Urinary bladder (tissue), 4 donors: ENCODE measurements around the gene ENTPD6. TPM values are rescaled to one million over a fixed set of nuclear protein-coding genes. Genes with fewer than 3 reads are reported as not detected.

ENCODE experiments used
- DNase-seq: peaks from one replicate; pipeline ENCODE4 v3.0.0-alpha.2; 2015; ENCODE audit errors: extremely low spot score
- H3K27ac ChIP-seq: one replicate; pipeline ENCODE4 v1.5.1; 2013; ENCODE audit warnings: low read depth, mild to moderate bottlenecking, moderate library complexity
- H3K36me3 ChIP-seq: one replicate; pipeline ENCODE4 v1.6.1; 2013; ENCODE audit warnings: mild to moderate bottlenecking, moderate library complexity; ENCODE audit not compliant: insufficient read depth
- H3K4me1 ChIP-seq: one replicate; pipeline ENCODE4 v1.6.1; 2013; ENCODE audit warnings: mild to moderate bottlenecking, moderate library complexity; ENCODE audit not compliant: insufficient read depth
- H3K4me3 ChIP-seq: one replicate; pipeline ENCODE4 v1.5.1; 2013; ENCODE audit warnings: low read depth, low read length
- WGBS: extraction: QIAGEN DNeasy Blood & Tissue Kit; methylation state at CpG from one replicate; pipeline ENCODE4 v1.1.7; 2013; 5-methylcytosine and 5-hydroxymethylcytosine counted together
- polyA plus RNA-seq: library from polyadenylated mRNA; stranded (reverse); fragments of 200-250 nt; gene quantifications from one replicate; pipeline ENCODE4 v1.2.3, GENCODE V29; 2013
- total RNA-seq: library from RNA; depleted of rRNA; stranded (reverse); fragments of >200 nt; gene quantifications from one replicate; pipeline ENCODE4 v1.2.3, GENCODE V29; 2014
- donor health status: healthy with polysubstance abuse.
- donor health status: healthy.

The ENTPD6 gene
- total and polyA plus RNA-seq, 2 donors, result 19.2 to 45.4 TPM

DNA sequence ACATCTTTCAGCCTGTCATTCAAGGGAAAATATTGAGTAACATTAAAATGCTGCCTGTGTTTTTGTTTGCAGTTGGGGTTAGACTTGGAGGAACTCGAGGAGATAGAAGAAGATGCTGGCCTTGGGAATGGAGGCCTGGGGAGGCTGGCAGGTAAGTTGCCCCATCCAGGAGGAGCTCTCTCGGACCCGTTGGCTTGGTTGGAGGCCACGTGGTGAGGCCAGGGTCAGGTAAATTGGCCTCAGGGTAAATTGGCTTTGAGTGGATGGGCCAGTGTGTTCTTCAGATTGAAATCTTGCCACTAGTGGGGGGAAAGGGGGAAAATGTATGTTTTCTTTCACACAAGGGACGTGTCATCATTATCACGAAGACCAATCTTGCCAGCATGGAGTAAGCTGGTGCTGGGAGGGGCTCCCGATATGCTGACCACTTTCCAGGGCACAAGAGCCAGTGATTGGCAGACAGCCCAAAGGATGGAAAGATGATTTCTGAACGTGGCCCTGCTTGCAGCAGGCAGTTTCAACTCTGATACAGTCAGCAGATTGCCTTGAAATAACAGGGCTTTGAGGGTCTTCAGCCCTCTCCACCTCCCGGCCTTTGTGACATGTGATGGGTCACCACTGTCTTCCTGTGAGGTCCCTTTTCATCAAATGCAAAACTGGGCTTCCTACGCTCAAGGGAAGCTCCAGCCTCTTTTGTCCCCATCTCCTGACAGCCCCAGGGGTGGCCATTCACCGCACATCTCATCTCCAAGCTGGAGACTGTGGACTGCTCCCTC lies 73.7 kb downstream of the ENTPD6 start:
- no peaks in the 10 kb centered on the region for H3K4me1 ChIP-seq
- H3K4me3 ChIP-seq, result no peak overlapping the region
- no peak for DNase-seq
- 82% methylated on average over 11 of the region's 11 CpGs for WGBS
- H3K36me3 ChIP-seq, result no peaks in the 10 kb centered on the region
- no peak overlapping the region for H3K27ac ChIP-seq

DNA sequence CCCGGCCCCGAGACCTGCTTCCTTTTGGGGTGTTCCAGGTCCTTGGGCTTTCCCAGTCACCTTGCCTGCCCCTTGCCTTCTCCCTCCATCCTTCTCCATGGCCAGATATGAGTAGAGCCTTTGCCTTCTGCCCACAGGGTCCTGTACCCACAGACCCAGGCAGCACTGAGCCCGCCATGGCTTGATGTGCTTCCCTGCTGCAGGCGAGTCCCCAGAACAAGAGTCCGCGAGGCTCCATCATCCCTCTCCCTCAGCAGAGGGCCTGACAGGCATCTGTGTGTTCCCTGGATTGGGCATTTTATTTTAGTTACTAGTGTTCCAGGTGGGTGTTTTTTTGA lies 74.3 kb downstream of the ENTPD6 start:
- Histone ChIP-seq H3K4me3 (no peak overlapping the region), H3K27ac (no peak overlapping the region), H3K36me3 (no peaks in the 10 kb centered on the region), H3K4me1 (no peaks in the 10 kb centered on the region)
- WGBS, result 96% methylated on average over 6 of the region's 6 CpGs
- DNase-seq, result no peak

DNA sequence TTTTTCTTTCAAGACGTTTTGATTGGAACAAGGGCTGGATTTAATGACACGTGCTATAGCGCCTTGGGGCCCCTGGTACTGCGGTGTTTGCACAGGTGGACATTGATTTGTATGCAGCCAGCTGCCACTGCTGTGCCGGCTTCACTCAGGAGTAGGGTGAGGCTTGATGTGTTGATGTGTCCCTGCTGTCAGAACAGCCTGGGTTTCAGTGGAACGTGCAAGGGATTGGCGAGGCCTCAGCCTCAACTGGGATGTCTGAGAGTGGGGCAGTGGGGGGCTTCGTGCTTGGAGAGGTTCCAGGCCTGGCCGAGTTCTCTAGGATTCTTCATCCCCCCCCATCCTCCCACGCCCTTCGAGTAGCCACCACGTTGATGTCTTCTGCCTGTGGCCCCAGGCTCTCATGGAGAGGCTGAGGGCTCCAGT lies 75.3 kb downstream of the ENTPD6 start:
- no peak overlapping the region for H3K27ac ChIP-seq
- no peaks in the 10 kb centered on the region for H3K4me1 ChIP-seq
- DNase-seq, result no peak
- H3K36me3 ChIP-seq, result no peaks in the 10 kb centered on the region
- no peak overlapping the region for H3K4me3 ChIP-seq
- 87% methylated on average over 12 of the region's 12 CpGs for WGBS

DNA sequence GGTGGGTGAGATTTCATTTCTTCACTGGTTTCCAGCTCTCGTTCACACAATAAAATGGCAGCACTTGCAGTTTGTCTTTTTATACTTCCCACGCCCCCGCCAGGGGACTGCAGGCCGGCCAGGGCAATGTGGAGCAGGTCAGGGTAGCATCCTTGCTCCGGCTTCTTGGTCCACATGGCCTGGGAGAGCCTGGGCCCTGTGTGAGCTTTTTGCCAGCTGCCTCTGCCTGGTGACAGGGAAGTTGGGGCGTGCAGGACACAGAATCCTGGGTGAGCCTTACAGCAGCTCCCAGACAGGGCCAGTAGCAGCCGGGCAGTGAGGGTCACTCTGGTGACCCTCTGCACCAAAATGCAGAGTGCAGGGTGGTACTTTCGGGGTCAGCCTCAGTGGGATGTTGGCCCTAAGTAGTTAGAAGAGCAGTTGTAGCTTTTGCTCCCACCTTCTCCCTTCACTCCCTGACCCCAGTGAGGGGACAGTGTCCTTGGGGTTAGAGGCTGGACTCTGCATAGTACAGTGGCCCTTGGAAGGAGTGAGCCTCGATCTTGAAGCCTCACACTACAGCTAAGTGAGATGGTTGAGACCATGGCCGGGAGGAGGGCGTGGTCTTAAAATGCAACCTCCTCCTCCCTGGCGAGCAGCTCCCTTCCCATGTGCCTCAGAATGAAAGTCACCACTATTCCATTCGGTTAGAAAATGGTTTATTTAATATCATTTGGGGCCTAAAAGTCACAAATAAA lies 76.1 kb downstream of the ENTPD6 start:
- Histone ChIP-seq H3K36me3 (no peaks in the 10 kb centered on the region), H3K27ac (no peak overlapping the region)
- WGBS, result 93% methylated on average over 13 of the region's 13 CpGs

DNA sequence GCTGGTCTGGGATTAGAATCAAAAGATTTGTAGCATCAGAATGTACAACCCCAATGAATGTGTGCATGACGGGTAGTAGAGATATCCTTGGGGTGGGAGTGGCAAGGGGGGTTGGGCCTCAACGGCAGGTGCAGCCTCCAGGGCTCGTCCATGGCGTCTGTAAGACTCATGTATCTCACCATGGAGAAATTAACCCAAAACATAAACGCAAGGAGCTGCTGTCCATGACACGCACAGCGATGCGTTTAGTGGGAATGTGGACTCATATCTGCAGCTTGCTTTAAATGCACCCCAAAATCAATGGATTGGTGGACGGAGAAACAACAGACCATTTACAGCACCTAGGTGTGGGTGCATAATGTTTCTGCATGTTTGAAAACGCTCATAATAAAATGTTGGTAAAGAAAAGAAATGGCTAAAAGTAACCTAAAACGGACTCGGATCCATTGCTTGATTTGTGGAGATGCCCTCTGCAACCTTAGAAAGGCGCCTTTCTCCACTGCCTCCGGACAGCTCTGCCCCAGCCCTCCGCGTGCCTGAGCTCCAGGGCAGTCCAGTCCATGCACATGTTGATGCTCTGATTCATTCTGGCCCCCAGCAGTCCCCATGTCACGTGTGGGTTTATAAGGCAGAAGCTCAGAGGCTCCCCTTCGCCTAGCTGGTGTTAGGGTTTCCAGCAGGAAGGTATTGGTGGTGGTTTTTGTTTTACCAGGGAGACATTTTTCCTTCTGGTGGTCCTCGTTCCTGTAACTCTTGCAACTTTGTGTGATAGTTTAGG lies 76.9 kb downstream of the ENTPD6 start:
- H3K4me3 ChIP-seq, result no peak overlapping the region
- H3K4me1 ChIP-seq, result no peaks in the 10 kb centered on the region
- H3K36me3 ChIP-seq, result no peaks in the 10 kb centered on the region
- DNase-seq, result no peak
- WGBS, result 86% methylated on average over 19 of the region's 19 CpGs
- H3K27ac ChIP-seq, result no peak overlapping the region

More for the DNA sequence above, 76.1 kb downstream of the ENTPD6 start:
- Histone ChIP-seq H3K4me1 (no peaks in the 10 kb centered on the region), H3K4me3 (no peak overlapping the region)
- DNase-seq, result no peak

DNA sequence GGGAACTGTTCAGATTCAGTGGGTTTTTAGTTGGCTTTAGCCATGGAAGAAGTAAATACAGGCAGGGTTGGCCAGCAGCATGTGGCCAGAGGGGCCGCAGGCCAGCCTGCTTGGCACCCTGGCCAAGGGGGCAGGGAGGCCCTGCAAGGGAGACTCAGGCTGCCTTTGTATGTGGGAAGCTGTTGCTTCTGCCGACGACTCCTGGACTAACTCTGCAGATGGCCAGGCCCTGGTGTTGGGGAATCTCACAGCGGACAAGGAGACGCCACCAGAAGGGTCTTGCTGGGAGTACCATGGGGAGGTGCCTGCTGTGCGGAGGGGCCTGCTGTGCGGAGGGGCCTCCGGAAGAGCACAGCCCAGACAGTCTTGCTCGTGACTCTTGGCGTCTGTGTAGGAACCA lies 77.5 kb downstream of the ENTPD6 start:
- Histone ChIP-seq H3K4me3 (no peak overlapping the region), H3K27ac (no peak overlapping the region), H3K36me3 (no peaks in the 10 kb centered on the region), H3K4me1 (no peaks in the 10 kb centered on the region)
- no peak for DNase-seq
- 85% methylated on average over 10 of the region's 10 CpGs for WGBS

DNA sequence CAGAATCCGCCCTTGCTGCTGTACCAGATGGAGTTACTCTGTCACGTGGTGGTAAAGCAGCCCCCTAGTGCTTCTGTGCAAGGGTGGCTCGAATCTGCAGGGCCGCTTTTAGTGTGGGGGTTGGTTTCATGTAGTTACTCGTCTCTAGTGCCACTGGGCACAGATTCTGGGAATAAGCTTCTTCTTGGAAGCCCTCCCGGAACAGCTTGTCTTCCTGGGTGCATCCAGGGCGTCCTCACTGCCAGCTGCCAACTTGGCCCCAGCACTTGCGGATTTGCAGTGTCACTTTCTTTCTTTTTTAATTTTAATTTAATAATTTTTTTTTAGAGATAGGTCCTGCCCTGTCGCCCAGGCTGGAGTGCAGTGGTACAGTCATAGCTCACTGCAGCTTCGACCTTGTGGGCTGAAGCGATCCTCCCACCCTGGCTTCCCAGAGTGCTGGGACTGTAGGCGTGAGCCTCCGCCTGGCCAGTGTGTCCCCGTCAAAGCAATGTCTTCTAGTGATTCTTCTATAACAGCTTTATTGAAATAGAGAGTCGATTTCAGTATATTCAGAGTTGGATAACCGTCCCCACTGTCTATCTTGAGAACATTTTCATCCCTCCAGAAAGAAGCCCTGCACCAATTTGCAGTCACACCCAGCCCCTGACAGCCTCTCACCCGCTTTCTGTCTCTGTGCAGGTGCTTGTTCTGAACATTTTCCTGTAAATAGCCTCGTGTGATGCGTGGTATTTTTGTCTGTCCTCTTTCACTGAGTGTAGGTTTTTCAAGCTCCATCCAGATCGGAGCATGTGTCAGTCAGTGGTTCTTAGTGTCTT lies 78.2 kb downstream of the ENTPD6 start:
- no peak overlapping the region for H3K27ac ChIP-seq
- H3K4me3 ChIP-seq, result no peak overlapping the region
- WGBS, result 80% methylated on average over 20 of the region's 20 CpGs
- no peaks in the 10 kb centered on the region for H3K4me1 ChIP-seq
- no peak for DNase-seq
- H3K36me3 ChIP-seq, result no peaks in the 10 kb centered on the region

DNA sequence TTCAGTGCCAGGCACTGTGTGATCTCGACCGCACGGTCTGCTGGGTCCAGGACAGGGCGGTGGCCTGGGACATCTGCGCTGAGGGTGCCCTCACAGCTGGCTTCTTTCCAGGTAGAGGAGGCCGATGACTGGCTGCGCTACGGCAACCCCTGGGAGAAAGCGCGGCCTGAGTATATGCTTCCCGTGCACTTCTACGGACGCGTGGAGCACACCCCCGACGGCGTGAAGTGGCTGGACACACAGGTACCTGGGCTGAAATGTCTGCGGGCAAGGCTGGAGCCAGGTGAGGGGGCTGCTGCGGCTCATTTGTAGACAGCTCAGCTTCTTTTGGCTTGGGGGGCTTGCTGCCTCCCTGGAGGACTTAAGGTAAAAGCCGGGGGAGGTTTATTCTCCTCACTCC lies 79.0 kb downstream of the ENTPD6 start:
- Histone ChIP-seq H3K4me3 (no peak overlapping the region), H3K4me1 (no peaks in the 10 kb centered on the region), H3K27ac (no peak overlapping the region), H3K36me3 (no peaks in the 10 kb centered on the region)
- DNase-seq, result no peak
- WGBS, result 95% methylated on average over 20 of the region's 20 CpGs

DNA sequence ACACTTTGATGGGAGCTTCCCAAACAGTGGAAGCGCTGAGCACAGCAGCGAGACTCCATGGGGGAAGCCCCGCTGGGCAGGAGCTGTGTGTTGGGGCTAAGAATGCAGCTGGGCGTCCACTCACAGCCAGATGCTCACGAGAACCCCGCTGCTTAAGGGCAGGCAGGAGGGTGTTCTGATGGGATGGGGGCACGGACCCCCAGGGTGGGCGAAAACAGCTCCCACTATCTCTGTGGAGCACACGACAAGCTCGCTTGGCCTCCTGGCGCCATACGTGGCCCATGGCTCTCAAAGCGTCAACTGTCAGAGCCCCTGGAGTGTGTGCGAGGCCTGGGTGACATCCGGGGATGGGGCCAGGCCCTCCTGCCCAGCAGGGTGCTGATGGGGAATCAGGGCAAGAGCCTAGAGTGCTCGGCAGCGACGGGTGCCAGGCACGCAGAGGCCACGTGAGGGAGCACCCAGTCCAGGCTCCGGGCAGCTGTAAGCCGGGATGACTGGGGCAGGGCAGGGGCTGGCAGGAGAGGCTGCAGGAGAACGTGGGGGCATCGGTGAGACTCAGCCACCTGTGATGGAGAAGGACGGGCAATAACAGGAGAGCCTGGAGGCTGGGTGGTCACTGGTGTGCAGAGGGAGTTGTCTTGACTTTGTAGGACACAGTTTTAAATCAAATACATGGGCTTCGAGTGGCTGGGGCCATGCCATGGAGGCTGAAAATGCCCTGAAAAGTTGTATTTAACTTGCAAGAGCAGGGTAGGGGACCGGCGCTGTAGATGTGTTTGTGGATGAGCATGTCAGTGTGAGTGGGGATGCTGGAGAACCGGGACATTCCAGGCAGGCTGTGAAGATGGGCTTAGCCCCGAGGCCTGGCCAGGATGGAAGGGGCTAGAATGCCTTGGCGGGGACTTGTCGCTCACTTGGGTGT lies 79.6 kb downstream of the ENTPD6 start:
- DNase-seq, result no peak
- WGBS, result 93% methylated on average over 32 of the region's 32 CpGs
- Histone ChIP-seq H3K27ac (no peak overlapping the region), H3K4me3 (no peak overlapping the region), H3K4me1 (no peaks in the 10 kb centered on the region), H3K36me3 (no peaks in the 10 kb centered on the region)

DNA sequence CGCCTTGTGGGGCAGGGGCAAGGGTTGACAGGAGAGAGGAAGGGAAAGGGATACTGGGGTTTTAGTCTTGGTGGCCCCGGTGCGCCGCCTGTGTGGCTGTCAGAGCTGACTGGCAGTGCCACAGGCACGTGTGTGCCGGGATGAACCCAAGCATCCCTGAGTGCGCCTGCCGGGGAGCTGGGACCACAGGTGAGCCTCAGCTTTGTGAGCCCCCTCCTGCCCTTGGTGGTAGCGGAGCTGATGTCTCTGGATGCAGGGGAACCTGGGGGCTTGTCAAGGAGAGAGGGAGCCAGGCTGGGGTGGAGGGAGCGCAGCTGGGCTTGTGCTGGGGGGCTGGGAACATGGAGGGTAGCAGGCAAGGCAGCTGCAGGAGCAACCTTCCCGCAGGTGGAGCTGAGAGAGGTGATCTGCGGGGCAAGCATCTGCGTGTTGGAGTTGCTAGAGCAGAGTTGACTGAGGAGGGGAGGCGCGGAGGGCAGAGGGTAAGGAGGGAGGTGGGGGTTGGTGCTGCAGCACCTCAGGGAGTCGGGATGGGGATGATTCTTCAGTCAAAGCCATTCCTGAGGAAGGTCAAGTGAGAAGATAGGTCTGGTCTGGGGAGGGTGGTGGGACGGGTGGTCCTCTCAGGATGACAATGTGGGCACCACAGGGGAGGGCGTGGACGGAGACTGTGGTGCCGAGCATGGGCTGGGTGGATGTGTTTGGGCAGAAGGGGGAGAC lies 80.5 kb downstream of the ENTPD6 start:
- Histone ChIP-seq H3K27ac (no peak overlapping the region), H3K4me1 (no peaks in the 10 kb centered on the region), H3K36me3 (no peaks in the 10 kb centered on the region), H3K4me3 (no peak overlapping the region)
- 93% methylated on average over 20 of the region's 20 CpGs for WGBS
- no peak for DNase-seq
